ENCODE results near the gene VGF.
"Not testable (repeated sequence)": the region's sequence is repeated elsewhere in the genome, so short reads cannot be mapped to it uniquely, and the experiment has no call there.

The VGF gene

DNA sequence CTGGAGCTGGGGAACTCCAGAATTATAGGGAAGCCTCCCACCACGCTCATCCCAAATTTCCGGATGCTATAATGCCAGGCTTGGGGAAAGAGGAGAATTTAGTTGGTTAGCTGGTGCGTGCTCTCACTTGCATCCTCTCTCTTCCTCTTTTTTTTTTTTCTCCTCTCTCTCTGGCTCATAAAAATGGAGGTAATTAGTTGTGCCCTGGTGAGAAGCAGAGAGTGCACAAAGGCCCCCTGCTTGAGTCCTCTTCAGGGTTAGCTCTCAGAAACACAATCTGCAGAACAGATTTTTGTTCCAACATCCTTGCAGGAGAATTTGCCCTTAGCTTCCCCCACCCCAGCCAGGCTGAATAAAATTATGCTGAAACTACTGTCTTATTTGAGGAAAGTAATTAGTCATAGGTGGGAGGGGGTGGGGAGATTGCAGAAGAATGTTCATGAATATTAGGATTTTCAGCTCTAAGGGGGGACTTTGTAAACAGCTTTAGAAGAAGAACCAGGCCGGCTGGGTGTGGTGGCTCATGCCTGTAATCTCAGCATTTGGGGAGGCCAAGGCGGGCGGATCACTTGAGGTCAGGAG is 30.9 kb downstream of the VGF start:
- DNase-seq = peak; percentile 75 to 84 (median 79)

DNA sequence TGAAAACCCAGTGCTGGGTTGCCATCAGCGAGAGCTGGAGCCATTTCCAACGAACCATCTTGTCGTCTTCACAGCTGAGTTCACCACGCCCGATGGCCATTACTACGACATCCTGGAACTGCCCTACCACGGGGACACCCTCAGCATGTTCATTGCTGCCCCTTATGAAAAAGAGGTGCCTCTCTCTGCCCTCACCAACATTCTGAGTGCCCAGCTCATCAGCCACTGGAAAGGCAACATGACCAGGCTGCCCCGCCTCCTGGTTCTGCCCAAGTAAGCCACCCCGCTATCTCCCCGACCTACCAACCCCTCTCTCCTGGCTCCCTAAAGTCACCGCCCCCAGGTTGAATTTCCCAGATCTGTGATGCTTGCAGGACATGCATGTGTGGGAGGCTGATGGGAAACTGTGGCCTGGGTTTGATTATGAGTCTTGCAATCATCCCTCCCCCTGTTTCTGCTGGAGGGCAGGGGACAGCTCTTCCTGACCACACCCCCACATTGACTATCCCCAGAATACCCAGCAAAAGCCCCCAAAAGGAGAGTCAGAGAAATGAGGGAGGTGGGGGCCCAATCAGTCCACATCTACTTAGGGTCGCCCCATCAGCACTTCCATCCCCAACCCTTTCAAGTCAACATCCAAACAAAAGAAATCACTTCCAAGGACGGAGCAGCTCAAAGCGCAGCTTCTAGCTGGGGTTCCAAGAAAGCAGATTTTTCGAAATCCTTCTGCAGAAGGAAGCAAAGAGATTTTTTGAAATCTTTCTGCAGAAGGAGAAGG is 31.6 kb downstream of the VGF start:
- DNase-seq = peak; percentile 79 to 88 (median 84)

DNA sequence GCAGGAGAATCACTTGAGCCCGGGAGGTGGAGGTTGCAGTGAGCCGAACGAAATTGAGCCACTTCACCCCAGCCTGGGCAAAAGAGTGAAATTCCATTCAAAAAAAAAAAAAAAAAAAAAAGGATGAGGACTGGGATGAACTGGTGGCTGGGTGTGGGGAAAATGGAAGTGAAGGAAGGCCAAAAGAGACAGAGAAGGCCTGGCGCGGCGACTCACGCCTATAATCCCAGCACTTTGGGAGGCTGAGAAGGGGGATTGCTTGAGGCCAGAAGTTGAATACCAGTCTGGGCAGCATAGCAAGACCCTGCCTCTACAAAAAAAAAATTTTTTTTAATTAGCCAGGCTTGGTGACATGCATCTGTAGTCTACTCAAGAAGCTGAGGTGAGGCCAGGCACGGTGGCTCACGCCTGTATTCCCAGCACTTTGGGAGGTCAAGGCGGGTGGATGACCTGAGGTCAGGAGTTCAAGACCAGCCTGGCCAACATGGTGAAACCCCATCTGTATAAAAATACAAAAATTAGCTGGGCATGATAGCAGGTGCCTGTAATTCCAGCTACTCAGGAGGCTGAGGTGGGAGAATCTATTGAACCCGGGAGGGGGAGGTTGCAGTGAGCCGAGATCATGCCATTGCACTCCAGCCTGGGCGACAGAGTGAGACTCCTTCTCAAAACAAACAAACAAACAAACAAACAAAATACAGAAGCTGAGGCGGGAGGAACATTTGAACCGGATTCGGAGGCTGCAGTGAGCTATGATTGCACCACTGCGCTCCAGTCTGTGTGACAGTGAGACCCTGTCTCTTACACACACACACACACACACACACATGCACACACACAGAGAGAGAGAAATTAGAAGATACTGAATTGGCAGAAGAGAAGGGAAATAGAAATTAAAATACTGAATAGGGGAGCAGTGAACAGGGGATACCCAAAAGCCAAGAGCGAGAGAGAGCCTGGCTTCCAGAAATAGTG is 32.5 kb downstream of the VGF start:
- DNase-seq = not testable (repeated sequence)

DNA sequence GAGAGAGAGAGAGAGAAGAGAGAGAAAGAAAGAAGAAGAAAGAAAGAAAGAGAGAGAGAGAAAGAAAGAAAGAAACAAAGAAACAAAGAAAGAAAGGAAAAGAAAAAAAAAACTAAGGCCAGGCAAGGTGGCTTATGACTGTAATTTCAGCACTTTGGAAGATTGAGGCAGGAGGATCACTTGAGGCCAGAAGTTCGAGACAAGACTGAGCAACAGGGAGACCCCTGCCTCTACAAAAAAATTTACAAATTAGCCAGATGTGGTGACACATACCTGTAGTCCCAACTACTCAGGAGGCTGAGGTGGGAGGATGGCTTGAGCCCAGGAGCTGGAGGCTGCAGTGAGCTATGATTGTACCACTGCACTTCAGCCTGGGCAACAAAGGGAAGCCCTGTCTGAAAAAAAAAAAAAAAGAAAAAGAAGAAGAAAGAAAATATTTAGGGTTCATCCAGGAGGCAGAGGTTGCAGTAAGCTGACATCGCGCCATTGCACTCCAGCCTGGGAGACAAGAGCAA is 35.7 kb downstream of the VGF start:
- no peak for DNase-seq

DNA sequence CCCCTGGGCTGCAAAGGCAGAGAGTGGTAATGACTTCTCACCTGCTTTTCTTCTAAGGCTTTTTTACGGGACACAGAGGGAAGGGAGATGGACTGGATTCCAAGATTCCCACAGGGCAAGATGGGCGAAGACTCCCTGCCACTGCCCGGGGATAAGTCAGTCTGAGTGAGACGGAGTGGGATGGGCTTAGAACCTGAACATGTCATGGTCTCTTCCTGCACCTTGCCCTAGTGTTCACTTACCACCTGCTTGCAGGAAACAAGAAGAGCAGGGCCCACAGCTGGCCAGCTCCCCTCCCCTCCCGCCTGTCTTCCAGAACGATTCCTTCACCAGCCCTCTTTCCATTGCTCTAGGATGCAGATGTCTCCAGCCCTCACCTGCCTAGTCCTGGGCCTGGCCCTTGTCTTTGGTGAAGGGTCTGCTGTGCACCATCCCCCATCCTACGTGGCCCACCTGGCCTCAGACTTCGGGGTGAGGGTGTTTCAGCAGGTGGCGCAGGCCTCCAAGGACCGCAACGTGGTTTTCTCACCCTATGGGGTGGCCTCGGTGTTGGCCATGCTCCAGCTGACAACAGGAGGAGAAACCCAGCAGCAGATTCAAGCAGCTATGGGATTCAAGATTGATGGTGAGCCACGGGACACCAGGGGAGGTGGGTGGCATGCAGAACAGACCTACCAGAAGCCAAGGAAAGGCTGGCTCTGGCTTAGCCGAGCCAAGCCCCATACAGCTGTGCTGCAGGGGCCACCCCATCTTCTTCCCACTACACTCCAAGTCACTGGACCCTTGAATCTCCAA is 37.1 kb downstream of the VGF start:
- no peak for DNase-seq

DNA sequence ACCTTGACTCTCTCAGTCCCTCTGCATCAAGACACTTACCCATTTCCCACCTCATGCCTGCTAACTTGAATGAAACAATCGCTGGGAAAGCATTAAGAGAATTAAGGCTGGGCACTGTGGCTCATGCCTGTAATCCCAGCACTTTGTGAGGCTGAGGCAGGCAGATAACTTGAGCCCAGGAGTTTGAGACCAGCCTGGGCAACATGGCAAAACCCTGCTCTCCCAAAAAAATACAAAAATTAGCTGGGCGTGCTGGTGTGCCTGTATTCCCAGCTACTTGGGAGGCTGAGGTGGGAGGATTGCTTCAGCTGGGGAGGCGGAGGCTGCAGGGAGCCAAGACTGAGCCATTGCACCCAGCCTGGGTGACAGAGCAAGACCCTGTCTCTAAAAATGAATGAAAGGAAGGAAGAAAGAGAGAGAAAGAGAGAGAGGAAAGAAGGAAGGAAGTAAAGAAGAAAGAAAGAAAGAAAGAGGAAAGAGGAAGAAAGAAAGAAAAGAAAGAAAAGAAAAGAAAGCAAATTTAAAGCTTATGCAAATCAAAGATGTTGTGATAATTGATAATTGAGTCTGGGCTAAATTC is 37.8 kb downstream of the VGF start:
- DNase-seq = no peak

DNA sequence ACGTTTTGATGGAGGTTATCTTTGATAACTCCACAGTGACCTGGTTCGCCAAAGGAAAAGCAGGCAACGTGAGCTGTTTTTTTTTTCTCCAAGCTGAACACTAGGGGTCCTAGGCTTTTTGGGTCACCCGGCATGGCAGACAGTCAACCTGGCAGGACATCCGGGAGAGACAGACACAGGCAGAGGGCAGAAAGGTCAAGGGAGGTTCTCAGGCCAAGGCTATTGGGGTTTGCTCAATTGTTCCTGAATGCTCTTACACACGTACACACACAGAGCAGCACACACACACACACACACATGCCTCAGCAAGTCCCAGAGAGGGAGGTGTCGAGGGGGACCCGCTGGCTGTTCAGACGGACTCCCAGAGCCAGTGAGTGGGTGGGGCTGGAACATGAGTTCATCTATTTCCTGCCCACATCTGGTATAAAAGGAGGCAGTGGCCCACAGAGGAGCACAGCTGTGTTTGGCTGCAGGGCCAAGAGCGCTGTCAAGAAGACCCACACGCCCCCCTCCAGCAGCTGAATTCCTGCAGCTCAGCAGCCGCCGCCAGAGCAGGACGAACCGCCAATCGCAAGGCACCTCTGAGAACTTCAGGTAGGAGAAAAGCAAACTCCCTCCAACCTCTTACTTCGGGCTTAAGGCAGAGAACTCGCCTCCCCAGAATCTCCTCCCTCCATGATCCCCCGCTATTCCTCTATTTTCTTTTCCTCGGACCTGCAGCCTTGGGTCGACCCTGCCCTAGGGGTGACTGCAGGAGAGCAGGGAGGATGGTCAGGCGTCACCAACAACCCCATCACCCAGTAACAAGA is 38.5 kb downstream of the VGF start, which contains the start of gene SERPINE1:
Gene SERPINE1 (plus strand): TSS at position 454 of the 809 bp plus-strand sequence. CDS start 1,290 bp downstream, outside the sequence.
- peak; percentile 95 to 96 (median 95) for DNase-seq

DNA sequence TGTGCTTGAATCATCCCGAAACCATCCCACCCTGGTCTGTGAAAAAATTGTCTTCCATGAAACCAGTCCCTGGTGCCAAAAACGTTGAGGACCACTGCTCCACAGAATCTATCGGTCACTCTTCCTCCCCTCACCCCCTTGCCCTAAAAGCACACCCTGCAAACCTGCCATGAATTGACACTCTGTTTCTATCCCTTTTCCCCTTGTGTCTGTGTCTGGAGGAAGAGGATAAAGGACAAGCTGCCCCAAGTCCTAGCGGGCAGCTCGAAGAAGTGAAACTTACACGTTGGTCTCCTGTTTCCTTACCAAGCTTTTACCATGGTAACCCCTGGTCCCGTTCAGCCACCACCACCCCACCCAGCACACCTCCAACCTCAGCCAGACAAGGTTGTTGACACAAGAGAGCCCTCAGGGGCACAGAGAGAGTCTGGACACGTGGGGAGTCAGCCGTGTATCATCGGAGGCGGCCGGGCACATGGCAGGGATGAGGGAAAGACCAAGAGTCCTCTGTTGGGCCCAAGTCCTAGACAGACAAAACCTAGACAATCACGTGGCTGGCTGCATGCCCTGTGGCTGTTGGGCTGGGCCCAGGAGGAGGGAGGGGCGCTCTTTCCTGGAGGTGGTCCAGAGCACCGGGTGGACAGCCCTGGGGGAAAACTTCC is 39.2 kb downstream of the VGF start:
- DNase-seq = peak in 1 of 3 donors; percentile 39

DNA sequence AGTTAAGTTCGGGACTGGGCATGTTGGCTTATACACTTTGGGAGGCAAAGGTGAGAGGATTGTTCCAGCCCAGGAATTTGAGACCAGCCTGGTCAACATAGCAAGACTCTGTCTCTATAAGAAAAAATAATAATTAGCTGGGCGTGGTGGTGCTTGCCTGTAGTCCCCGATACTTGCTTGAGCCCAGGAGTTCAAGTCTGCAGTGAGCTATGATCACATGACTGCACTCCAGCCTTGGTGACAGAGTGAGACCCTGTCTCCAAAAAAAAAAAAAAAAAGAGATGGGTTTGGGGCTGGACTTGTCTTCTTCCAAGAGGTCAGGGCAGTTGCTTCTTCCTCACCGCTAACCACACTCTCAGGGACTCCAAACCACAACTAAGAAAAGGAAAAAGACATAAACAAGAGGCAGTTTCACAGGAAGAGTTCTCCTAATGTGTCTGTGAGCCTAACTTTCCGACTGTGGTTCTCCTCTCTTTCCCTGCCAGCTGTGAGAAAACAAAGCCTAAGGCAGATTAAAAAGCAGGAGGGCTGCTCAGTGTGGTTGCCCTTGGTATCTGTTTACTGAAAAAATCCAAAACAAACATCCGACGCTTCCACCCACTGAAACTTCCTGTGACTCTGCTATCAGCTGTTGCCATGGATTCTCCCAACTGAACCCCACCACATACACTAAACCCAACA is 40.9 kb downstream of the VGF start:
- peak in 2 of 3 donors; percentile 59 to 64 for DNase-seq

DNA sequence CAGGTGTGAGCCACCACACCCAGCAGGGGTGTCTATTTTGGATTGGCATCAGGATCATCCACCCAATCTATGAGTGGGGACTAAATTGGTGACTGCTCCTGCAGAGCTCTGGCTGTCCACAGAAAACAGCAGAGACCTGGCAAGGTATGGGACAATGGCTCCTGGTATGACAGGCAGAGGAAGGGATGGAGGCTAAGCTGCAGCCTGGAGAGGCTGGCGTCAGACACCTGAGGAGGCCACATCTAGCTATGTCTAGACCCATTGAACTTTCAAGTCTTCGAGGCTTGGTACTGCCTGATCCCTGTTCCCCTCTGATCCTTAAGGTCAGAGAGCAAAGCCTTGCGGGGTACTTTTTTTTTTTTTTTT is 41.7 kb downstream of the VGF start:
- no peak for DNase-seq

DNA sequence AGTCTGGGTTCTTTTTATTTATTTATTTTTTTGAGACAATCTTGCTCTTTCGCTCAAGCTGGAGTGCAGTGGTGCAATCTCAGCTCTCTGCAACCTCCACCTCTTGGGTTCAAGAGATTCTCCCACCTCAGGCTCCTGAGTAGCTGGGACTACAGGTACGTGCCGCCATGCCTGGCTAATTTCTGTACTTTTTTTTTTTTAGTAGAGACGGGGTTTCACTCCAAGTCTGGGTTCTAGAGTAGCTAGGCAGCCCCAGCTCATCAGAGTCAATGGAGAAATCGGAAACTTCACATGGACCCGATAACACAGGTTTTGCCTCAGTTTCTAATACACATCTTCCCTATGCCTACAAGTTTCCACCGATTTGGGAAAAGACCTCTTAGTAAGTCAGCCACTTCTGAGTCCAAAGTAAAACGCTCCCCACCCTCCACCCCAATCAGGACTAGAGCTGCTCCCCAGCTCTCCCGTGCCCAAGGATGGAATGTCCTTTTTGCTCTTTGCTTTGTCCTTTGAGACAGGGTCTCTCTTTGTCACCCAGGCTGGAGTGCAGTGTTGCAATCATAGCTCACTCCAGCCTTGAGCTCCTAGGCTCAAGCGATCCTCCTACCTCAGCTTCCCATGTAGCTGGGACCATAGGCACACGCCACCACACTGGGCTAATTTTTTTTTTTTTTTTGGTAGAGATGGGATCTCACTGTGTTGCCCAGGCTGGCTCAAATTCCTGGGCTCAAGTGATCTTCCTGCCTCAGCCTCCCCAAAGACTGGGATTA is 42.3 kb downstream of the VGF start:
- no peak for DNase-seq

DNA sequence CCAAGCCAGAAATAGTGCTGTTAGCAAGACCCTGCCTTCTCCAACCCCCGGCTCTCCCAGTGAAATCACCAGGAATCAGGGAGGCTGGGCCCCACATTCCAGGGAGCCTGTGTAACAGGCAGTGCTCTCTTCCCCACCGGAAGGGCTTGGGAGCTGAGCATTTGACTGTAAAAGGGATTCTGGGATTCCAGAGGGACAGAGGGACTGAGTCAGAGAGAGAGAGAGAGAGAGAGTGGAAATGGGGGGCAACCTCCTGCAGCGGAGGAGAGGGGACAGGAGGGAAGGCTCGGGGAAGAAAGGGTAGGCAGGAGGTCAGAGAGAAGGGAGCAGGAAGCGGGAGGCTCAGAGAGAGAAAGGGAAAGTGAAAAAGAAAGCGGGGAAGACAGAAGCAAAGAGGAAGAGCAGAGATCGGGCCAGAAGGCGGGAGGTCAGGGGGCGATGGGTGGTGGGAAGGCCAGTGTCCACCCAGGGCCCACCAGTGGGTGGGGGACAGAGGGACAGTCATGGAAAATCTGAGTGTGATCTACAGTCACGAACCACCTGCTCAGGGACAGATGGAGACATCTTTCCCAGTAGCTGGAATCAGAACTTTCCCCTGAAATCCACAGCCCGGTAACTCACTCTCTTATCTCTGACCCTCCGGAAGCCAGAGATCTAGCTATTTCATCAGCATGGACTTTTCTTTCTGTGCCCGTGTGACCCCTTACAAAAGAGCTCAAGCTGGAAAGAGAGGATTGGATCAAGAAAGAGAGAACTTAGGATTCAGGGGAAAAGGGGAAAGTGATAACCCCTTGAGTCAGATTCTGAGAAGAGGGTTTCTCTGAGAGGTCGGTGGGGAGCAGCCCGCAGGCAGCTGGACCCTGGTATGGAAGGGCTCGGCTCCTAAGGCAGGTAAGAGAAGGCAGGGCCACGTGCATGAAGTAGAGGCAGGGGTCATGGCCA is 43.1 kb downstream of the VGF start:
- peak; percentile 70 to 85 (median 80) for DNase-seq

DNA sequence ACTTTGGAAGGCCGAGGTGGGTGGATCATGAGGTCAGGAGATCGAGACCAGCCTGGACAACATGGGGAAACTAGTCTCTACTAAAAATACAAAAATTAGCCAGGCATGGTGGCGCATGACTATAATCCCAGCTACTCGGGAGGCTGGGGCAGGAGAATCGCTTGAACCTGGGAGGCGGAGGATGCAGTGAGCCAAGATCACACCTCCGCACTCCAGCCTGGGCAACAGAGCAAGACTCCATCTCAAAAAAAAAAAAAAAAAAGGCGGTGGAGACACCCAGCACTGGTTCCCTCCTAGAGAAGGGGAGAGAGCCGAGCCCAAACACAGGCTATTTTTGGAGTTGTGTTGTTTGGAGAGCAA is 43.8 kb downstream of the VGF start:
- DNase-seq = not testable (repeated sequence)

DNA sequence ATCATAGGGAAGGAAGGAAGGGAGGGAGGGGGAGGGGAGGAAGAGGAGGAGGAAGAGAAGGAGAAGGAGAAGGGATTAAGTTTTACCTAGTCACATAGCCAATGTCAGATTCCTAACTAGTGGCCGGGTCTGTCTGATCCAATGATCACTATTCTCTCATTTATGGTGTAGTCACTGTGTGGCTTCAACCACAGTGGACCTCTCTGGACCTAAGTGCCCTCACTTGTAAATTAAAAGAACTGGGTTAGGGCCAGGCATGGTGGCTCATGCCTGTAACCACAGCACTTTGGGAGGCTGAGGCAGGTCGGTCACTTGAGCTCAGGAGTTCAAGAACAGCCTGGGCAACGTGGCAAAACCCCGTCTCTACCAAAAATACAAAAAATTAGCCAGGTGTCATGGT is 45.1 kb downstream of the VGF start:
- DNase-seq = no peak

DNA sequence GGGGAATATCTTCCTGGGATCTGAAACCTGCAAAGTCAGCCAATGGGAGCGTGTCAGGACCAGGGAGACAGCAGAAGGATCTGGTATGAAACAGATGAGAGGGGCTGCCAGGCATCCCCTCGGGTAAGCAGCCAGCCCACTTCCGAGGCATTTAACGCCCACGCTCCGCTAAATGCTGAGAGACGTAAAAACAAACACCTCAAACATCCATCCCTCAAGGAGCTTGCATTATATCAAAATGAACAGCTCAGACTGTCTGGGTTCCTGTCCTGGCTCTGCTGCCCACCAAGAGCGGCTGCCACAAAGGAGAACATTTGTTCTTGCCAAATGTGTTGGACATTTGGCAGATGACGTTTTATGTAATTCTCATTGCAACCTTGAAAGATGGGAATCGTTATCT is 45.5 kb downstream of the VGF start:
- DNase-seq = no peak

DNA sequence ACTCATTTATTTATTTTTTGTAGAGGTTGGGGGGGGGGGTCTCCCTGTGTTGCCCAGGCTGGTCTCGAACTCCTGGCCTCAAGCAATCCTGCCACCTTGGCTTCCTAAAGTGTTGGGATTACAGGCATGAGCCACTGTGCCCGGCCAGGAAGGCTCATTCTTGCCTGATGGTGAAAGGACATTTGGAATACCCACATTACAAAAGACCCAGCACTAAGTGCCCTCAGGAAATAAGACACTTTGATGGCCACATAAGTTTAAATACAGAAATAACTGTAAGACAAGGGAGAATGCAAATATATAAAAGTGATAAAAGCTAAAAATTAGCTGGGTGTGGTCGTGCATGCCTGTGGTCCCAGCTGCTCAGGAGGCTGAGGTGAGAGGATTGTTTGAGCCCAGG is 46.5 kb downstream of the VGF start:
- no peak for DNase-seq

DNA sequence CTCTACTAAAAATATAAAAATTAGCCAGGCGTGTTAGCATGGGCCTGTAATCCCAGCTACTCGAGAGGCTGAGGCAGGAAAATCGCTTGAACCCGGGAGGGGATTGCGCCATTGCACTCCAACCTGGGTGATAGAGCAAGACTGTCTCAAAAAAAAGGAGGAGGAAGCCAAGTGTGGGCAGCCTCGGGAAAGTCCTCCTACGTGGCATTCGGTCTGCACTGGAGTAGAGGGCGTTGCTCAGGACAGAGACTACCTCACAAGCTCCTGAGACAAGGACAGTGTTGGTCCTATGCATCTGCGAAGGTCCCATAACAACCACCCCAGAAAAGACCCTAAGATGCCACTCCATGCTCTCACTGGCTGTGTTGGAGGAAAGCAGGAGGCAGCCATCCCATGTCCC is 48.5 kb downstream of the VGF start:
- peak in 2 of 3 donors; percentile 40 to 46 for DNase-seq

DNA sequence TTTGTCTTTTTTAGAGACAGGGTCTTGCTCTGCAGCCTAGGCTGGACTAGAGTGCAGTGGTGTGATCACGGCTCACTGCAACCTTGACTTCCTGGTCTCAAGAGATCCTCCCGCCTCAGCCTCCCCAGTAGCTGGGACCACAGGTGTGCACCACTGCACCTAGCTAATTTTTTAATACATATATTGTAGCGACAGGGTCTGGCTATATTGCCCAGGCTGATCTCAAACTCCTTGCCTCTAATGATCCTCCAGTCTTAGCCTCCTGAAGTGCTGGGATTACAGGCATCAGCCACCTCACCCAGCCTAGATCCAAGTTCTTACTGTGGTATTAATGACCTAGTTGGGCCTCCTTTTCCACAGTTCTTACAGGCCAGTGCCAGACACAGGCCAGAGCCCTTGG is 50.2 kb downstream of the VGF start:
- DNase-seq = no peak
